Memory B cell (primary cell): ENCODE measurements around the gene COQ4.
"Not testable (repeated sequence)": the region's sequence is repeated elsewhere in the genome, so short reads cannot be mapped to it uniquely, and the experiment has no call there.

Experiments used
- ATAC-seq: fragments of 150-1000 bp; cut with Tn5 transposase; 2 replicates; pipeline ENCODE4 v1.10.0; 2021; ENCODE audit warnings: low read depth, mild to moderate bottlenecking, moderate library complexity
- DNase-seq, 2 donors: peaks; one replicate each; pipeline ENCODE4 v3.0.0; 2022; ENCODE audit warnings: low spot score in 2 of 2
- H3K27ac Mint-ChIP-seq: one replicate; pipeline ENCODE4 v1.8.0; 2022; ENCODE audit warnings: mild to moderate bottlenecking, moderate library complexity, mixed read lengths
- H3K27me3 Mint-ChIP-seq: one replicate; pipeline ENCODE4 v1.8.0; 2022; ENCODE audit warnings: mixed read lengths
- H3K36me3 Mint-ChIP-seq: one replicate; pipeline ENCODE4 v1.8.0; 2022; ENCODE audit warnings: mild to moderate bottlenecking, mixed read lengths
- H3K4me1 Mint-ChIP-seq: one replicate; pipeline ENCODE4 v1.8.0; 2022; ENCODE audit warnings: mixed read lengths
- H3K4me3 Mint-ChIP-seq: one replicate; pipeline ENCODE4 v1.8.0; 2022; ENCODE audit warnings: mild to moderate bottlenecking, moderate library complexity, mixed read lengths
- H3K9me3 Mint-ChIP-seq: one replicate; pipeline ENCODE4 v1.8.0; 2022; ENCODE audit warnings: mixed read lengths

Gene COQ4

DNA sequence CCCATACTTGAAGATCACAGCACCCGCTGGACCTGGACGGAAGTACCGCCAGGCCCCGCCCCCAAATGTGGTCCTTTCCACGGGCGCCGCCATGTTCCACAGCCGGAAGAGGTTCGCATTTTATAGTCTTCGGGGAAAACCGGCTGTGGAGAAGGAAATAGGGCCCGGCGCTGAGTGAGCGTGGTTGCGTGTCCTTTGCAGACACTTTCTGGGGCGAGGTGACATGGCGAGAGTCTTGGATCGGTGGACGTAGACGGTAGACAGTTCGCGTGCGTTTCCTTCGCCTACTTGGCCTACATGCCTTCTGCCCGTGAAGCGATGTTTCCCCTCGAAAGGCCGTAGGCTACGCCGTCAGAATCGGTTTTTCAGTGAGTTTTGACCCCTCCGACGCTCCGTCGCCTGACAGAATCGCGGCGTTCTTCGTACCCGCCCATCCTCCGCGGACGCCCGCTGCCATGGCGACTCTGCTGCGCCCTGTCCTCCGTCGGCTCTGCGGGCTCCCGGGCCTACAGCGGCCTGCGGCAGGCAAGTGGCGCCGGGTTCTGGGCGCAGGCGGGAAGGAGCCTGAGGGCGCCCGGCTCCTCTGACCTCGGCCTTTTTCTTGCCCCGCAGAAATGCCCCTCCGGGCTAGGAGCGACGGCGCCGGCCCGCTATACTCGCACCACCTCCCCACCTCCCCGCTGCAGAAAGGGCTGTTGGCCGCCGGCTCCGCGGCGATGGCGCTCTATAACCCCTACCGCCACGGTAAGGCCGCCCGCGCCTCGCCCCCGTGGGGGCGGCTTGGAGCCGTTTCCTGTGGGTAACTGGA, at the start of gene COQ4, which contains the start of gene TRUB2:
Gene COQ4 (plus strand): TSS at position 436 of the 808 bp plus-strand sequence. CDS start 20 bp downstream, at position 456.
Gene TRUB2 (minus strand): TSS at position 44 of the 808 bp plus-strand sequence. CDS start 39 bp downstream, at position 5.
- peak within 1 kb of the TSS; percentile 95 for H3K4me3 Mint-ChIP-seq
- peaks cover 11% of the 10 kb centered on the region for H3K4me1 Mint-ChIP-seq
- ATAC-seq (peak; percentile 87), DNase-seq (peak; percentile 88 to 91)
- no peaks in the 10 kb centered on the region for H3K9me3 Mint-ChIP-seq
- no peaks in the 10 kb centered on the region for H3K36me3 Mint-ChIP-seq
- H3K27ac Mint-ChIP-seq = peak within 1 kb of the TSS; percentile 94
- no peaks in the 10 kb centered on the region for H3K27me3 Mint-ChIP-seq

DNA sequence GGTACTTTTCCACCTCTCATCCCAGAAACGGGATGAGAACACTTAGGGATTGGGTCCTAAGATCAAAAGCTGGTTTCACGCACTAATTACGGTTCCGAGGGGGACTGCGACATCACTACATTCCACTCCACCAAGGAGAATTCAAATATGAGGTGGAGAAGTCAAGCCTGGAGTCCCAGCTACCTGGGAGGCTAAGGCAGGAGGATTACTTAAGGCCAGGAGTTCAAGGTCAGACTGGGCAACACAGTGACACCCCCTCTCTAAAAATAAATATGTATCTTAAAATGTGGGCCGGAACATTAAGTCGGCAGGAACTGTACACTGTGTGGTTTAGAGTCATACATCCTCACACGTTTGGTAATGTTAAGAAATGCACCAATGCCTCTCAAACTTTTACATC, 48.4 kb upstream of the COQ4 start:
- peaks cover 17% of the 10 kb centered on the region for H3K4me1 Mint-ChIP-seq
- H3K9me3 Mint-ChIP-seq = no peaks in the 10 kb centered on the region
- H3K27me3 Mint-ChIP-seq = no peaks in the 10 kb centered on the region
- peaks cover 13% of the 10 kb centered on the region for H3K36me3 Mint-ChIP-seq
- DNase-seq (no peak), ATAC-seq (no peak)
- H3K4me3 Mint-ChIP-seq = peak overlapping the region; percentile 85
- H3K27ac Mint-ChIP-seq = no peak overlapping the region

- H3K36me3 Mint-ChIP-seq = peaks cover 14% of the 10 kb centered on the region
- no peak for DNase-seq
- H3K4me3 Mint-ChIP-seq = peak within 1 kb of the TSS; percentile 85
- no peaks in the 10 kb centered on the region for H3K27me3 Mint-ChIP-seq
- H3K9me3 Mint-ChIP-seq = no peaks in the 10 kb centered on the region
- ATAC-seq = peak; percentile 59
- peaks cover 17% of the 10 kb centered on the region for H3K4me1 Mint-ChIP-seq
- H3K27ac Mint-ChIP-seq = peak within 1 kb of the TSS; percentile 97
Measured at GRCh38 chr9:128275198-128276007, 47.2 kb upstream of the COQ4 start, which contains the start of gene GOLGA2. Gene GOLGA2 (minus strand): TSS chr9:128276007. CDS start chr9:128275976, 31 bp downstream.

GRCh38 chr9:128276008-128276573, 46.5 kb upstream of the COQ4 start, which contains the start of gene SWI5:
Gene SWI5 (plus strand): TSS chr9:128276276.
- Mint-ChIP-seq H3K9me3 (no peaks in the 10 kb centered on the region), H3K27me3 (no peaks in the 10 kb centered on the region)

DNA sequence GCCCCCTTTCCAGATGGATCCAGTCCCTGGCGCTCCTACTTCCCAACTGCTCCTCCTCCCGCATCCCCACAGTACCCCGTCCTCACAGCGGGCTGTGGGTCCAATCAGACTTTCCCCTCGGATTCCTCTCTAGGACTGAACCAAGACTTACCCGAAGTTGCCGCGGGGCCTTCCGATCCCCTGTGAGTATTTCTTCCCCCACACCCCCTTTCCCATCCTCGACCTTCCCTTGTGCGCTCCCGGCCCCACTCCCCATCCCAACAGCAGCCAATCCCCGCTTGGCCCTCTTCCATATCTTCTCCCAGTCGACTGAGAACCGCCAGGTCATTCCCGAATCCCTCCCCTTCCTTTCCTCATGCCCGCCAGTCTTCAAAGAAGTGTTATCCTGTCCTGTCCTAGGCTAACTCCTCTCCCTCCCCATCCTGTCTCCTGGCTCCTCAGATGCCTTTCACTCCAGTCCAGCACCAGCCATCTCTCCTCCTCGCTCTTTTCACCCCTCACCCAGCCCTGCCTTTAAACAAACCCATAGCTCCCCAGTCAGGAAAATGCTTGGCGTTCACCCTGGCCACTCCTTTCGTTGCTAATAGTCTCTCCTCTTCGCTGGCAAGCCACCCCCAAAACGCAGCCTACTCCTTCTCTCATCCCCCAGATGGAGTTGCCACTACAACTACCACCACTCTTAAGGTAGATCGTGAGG, 45.9 kb upstream of the COQ4 start:
- Mint-ChIP-seq H3K4me3 (peak overlapping the region; percentile 85), H3K27ac (peak overlapping the region; percentile 97), H3K9me3 (no peaks in the 10 kb centered on the region), H3K4me1 (peaks cover 17% of the 10 kb centered on the region), H3K27me3 (no peaks in the 10 kb centered on the region), H3K36me3 (peaks cover 10% of the 10 kb centered on the region)
- no peak for ATAC-seq
- no peak for DNase-seq

More at GRCh38 chr9:128276008-128276573, 46.5 kb upstream of the COQ4 start, which contains the start of gene SWI5:
- H3K27ac Mint-ChIP-seq = peak within 1 kb of the TSS; percentile 97
- peak within 1 kb of the TSS; percentile 85 for H3K4me3 Mint-ChIP-seq
- ATAC-seq (peak; percentile 95), DNase-seq (peak; percentile 99 to 100)
- H3K4me1 Mint-ChIP-seq = peaks cover 17% of the 10 kb centered on the region
- H3K36me3 Mint-ChIP-seq = peaks cover 13% of the 10 kb centered on the region

DNA sequence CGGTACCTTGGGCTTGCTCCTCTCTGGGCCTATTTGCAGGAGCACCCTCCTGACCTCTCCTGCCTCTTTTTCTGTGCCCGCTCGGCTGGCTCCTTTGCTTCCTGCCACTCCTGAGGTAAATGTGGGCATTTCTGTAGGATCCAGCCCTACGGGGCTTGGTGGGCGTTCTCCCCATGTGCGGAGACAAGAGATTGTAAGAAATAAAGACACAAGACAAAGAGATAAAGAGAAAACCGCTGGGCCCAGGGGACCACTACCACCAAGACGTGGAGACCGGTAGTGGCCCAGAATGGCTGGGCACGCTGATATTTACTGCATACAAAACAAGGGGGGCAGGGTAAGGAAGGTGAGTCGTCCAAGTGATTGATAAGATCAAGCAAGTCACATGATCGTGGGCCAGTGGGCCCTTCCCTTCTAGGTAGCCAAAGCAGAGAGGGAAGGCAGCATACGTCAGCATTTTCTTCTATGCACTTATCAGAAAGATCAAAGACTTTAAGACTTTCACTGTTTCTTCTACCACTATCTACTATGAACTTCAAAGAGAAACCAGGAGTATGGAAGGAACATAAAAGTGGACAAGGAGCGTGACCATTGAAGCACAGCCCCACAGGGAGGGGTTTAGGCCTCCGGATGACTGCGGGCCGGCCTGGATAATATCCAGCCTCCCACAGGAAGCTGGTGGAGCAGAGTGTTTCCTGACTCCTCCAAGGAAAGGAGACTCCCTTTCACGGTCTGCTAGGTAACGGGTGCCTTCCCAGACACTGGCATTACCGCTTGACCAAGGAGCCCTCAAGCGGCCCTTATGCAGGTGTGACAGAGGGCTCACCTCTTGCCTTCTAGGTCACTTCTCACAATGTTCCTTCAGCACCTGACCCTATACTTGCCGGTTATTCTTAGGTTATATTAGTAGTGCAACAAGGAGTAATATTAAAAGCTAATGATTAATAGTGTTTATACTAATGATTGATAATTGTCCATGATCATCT, 43.3 kb upstream of the COQ4 start:
- H3K9me3 Mint-ChIP-seq, DNase-seq, H3K36me3 Mint-ChIP-seq, H3K27me3 Mint-ChIP-seq, H3K27ac Mint-ChIP-seq, ATAC-seq, H3K4me3 Mint-ChIP-seq: not testable (repeated sequence)
- peaks cover 14% of the 10 kb centered on the region for H3K4me1 Mint-ChIP-seq

- Mint-ChIP-seq H3K4me3 (no peak overlapping the region), H3K36me3 (peaks cover 7% of the 10 kb centered on the region), H3K27me3 (no peaks in the 10 kb centered on the region), H3K27ac (no peak overlapping the region), H3K4me1 (peaks cover 14% of the 10 kb centered on the region), H3K9me3 (no peaks in the 10 kb centered on the region)
- DNase-seq (no peak), ATAC-seq (no peak)
Measured at GRCh38 chr9:128280084-128280622, 42.5 kb upstream of the COQ4 start.

DNA sequence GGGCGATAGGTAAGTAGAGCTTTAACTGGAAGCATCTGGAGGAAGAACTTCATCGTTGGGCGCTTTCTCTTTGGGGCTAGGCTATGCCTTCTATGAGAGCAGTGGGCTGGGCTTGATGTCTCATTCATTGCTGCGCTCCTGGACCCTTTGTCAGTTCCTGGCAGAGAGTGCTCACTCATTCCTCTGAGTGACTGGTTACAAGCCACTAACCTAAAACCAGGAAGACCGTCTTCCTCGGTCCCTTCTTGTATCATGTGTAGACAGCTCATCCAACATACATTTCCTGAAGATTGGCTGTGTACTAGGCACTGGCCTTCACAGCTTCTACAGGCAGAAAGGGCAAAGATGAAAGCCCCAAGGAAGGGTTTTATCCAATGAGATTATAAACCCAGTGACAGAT, 40.1 kb upstream of the COQ4 start:
- Mint-ChIP-seq H3K9me3 (no peaks in the 10 kb centered on the region), H3K4me3 (no peak overlapping the region), H3K4me1 (peaks cover 6% of the 10 kb centered on the region), H3K27ac (no peak overlapping the region), H3K36me3 (peaks cover 7% of the 10 kb centered on the region), H3K27me3 (no peaks in the 10 kb centered on the region)
- ATAC-seq (no peak), DNase-seq (no peak)

GRCh38 chr9:128285033-128285784, 37.4 kb upstream of the COQ4 start:
- Mint-ChIP-seq H3K27me3 (no peaks in the 10 kb centered on the region), H3K36me3 (peaks cover 15% of the 10 kb centered on the region), H3K4me3 (no peak overlapping the region), H3K27ac (no peak overlapping the region), H3K9me3 (no peaks in the 10 kb centered on the region), H3K4me1 (peaks cover 6% of the 10 kb centered on the region)
- DNase-seq = no peak
- no peak for ATAC-seq

DNA sequence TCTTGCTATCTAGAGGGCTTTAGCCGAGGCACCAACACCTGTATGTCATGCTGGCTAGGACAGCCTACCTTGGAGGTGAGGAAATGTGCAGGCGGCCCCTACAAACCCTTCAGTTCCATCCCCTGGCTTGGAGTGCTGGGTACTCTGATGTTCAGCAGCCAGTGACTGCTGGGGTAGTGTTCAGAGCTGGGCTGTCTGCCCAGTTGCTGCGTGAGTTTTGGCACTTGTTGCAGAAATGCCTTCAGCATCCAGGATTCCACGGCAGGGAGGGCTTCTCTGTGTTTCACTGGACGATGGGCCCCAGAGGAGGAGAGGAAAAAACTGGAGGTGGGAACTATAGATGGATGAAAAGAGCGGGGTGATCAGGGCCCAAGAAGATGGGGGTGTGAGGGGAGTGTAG, 36.2 kb upstream of the COQ4 start:
- ATAC-seq (no peak), DNase-seq (no peak)
- Mint-ChIP-seq H3K4me3 (no peak overlapping the region), H3K36me3 (peaks cover 15% of the 10 kb centered on the region), H3K27ac (no peak overlapping the region), H3K9me3 (no peaks in the 10 kb centered on the region), H3K27me3 (no peaks in the 10 kb centered on the region), H3K4me1 (peaks cover 6% of the 10 kb centered on the region)

DNA sequence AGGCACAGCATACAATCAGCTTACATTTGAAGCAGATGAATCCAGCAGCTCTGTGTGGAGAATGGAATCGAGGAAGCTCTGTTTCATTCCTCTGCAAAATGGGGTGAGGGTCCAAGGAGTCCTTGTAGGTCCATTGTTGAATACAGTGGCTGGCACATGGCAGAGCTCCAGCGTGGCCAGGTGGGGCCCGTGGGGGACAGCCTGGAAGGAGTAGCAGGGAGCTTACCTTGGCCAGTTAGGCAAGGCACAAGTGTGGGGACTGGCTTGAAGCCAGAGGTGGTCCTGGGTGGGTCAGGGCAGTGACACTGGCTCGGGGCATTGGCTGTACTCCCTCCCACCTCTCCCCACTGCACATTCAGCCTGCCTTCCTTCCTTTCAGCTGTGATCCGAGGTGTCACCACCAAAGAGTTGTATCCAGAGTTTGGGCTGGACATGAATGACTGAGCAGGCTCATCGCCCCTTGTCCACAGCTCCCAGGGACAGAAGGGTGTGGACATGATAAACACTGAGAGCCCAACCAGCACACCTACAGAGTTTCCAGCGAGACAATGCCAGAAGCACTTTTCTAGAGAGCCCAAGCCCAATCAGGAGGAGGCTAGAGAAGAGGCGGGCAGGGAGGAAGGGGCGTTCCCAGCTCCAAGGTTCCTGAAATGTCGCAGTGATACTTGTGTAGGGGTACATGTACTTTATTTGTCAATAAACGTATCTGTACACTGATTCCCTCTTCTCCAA, 34.2 kb upstream of the COQ4 start:
- Mint-ChIP-seq H3K27ac (no peak overlapping the region), H3K27me3 (no peaks in the 10 kb centered on the region), H3K4me3 (no peak overlapping the region), H3K36me3 (peaks cover 15% of the 10 kb centered on the region), H3K4me1 (peaks cover 6% of the 10 kb centered on the region), H3K9me3 (no peaks in the 10 kb centered on the region)
- DNase-seq (no peak), ATAC-seq (no peak)
